ENCODE results near the gene TRAF2.
"Not testable (repeated sequence)": the region's sequence is repeated elsewhere in the genome, so short reads cannot be mapped to it uniquely, and the experiment has no call there.

The TRAF2 gene

GRCh38 chr9:136843801-136844740 lies 42.2 kb upstream of the TRAF2 start:
- H3F3A ChIP-seq (ENCODE audit: insufficient read depth, low read length); H3K79me2 ChIP-seq (ENCODE audit: insufficient read depth, low read length); H3K27me3 ChIP-seq (ENCODE audit: insufficient read depth, low read length); H3K4me3 ChIP-seq (ENCODE audit: low read depth, low read length, poor library complexity, severe bottlenecking); H2AFZ ChIP-seq (ENCODE audit: low read length); H3K9me3 ChIP-seq (ENCODE audit: low read length); H4K20me1 ChIP-seq (ENCODE audit: insufficient read depth, low read length); H3K9ac ChIP-seq (ENCODE audit: low read length); H3K27ac ChIP-seq (ENCODE audit: low read depth, low read length, poor library complexity, severe bottlenecking); H3K9me2 ChIP-seq (ENCODE audit: low read depth, low read length): not testable (repeated sequence)
- Histone ChIP-seq H3K4me1 (ENCODE audit: insufficient read depth, low read length, severe bottlenecking) (peaks cover 28% of the 10 kb centered on the region), H3K36me3 (ENCODE audit: insufficient read depth, low read length) (peaks cover 20% of the 10 kb centered on the region), H3K4me2 (ENCODE audit: low read length) (peak overlapping the region; percentile 58)
- peak; percentile 57 for TF ChIP-seq CTCF (IDR thresholded peaks at IDR 0.05; ENCODE audit: low read length)

- Histone ChIP-seq H3K9me2 (ENCODE audit: low read depth, low read length) (no peaks in the 10 kb centered on the region), H2AFZ (ENCODE audit: low read length) (no peak overlapping the region), H3K4me2 (ENCODE audit: low read length) (no peak overlapping the region), H3K4me1 (ENCODE audit: insufficient read depth, low read length, severe bottlenecking) (peaks cover 32% of the 10 kb centered on the region), H3K36me3 (ENCODE audit: insufficient read depth, low read length) (peaks cover 12% of the 10 kb centered on the region), H3K79me2 (ENCODE audit: insufficient read depth, low read length) (no peaks in the 10 kb centered on the region), H3K4me3 (ENCODE audit: low read depth, low read length, poor library complexity, severe bottlenecking) (no peak overlapping the region), H4K20me1 (ENCODE audit: insufficient read depth, low read length) (no peaks in the 10 kb centered on the region), H3F3A (ENCODE audit: insufficient read depth, low read length) (no peaks in the 10 kb centered on the region), H3K27ac (ENCODE audit: low read depth, low read length, poor library complexity, severe bottlenecking) (no peak overlapping the region), H3K9ac (ENCODE audit: low read length) (no peak overlapping the region), H3K27me3 (ENCODE audit: insufficient read depth, low read length) (no peaks in the 10 kb centered on the region), H3K9me3 (ENCODE audit: low read length) (no peaks in the 10 kb centered on the region)
- no peak for TF ChIP-seq EZH2 (IDR thresholded peaks at IDR 0.05; ENCODE audit: borderline replicate concordance, low read length)
- TF ChIP-seq CTCF (IDR thresholded peaks at IDR 0.05; ENCODE audit: low read length) = no peak
These were observed 41.4 kb upstream of the TRAF2 start for GRCh38 chr9:136844761-136845464.

GRCh38 chr9:136845465-136846260 lies 40.7 kb upstream of the TRAF2 start:
- TF ChIP-seq CTCF (IDR thresholded peaks at IDR 0.05; ENCODE audit: low read length) = no peak
- TF ChIP-seq EZH2 (IDR thresholded peaks at IDR 0.05; ENCODE audit: borderline replicate concordance, low read length) = no peak
- Histone ChIP-seq H3K4me1 (ENCODE audit: insufficient read depth, low read length, severe bottlenecking) (peaks cover 35% of the 10 kb centered on the region), H3K9me2 (ENCODE audit: low read depth, low read length) (no peaks in the 10 kb centered on the region), H2AFZ (ENCODE audit: low read length) (no peak overlapping the region), H3K9me3 (ENCODE audit: low read length) (no peaks in the 10 kb centered on the region), H3K27me3 (ENCODE audit: insufficient read depth, low read length) (no peaks in the 10 kb centered on the region), H3K79me2 (ENCODE audit: insufficient read depth, low read length) (no peaks in the 10 kb centered on the region), H3K4me3 (ENCODE audit: low read depth, low read length, poor library complexity, severe bottlenecking) (no peak overlapping the region), H3K9ac (ENCODE audit: low read length) (no peak overlapping the region), H3F3A (ENCODE audit: insufficient read depth, low read length) (no peaks in the 10 kb centered on the region), H3K4me2 (ENCODE audit: low read length) (no peak overlapping the region), H3K36me3 (ENCODE audit: insufficient read depth, low read length) (peaks cover 7% of the 10 kb centered on the region), H3K27ac (ENCODE audit: low read depth, low read length, poor library complexity, severe bottlenecking) (no peak overlapping the region), H4K20me1 (ENCODE audit: insufficient read depth, low read length) (no peaks in the 10 kb centered on the region)
